Uterus (tissue), 4 donors: ENCODE results near the gene CPOX. TPM values are rescaled to one million over a fixed set of nuclear protein-coding genes. Genes with fewer than 3 reads are reported as not detected.

Experiments used
- DNase-seq, 2 donors: peaks; one replicate each; pipeline ENCODE4 v3.0.0-alpha.2; 2019 to 2020
- H3K27ac ChIP-seq, 2 donors: fragments of 200-600 bp; sonication (generic); 1 replicate in 1 of 2; 2 replicates in 1 of 2; pipeline ENCODE4 v1.5.1; 2016 to 2018
- H3K27me3 ChIP-seq, 2 donors: fragments of 200-600 bp; sonication (generic); one replicate each; pipeline ENCODE4 v1.5.1; 2018 to 2019; ENCODE audit warnings: control low read depth in 1 of 2
- H3K36me3 ChIP-seq, 2 donors: fragments of 200-600 bp; sonication (generic); one replicate each; pipeline ENCODE4 v1.5.1; 2019; ENCODE audit warnings: control low read depth in 1 of 2
- H3K4me1 ChIP-seq, 2 donors: fragments of 200-600 bp; sonication (generic); one replicate each; pipeline ENCODE4 v1.5.1; 2018 to 2019; ENCODE audit warnings: control low read depth in 1 of 2
- H3K4me3 ChIP-seq, 2 donors: fragments of 200-600 bp; sonication (generic); 1 replicate in 1 of 2; 2 replicates in 1 of 2; pipeline ENCODE4 v1.5.1; 2018 to 2019; ENCODE audit warnings: mild to moderate bottlenecking in 1 of 2
- H3K9me3 ChIP-seq, 2 donors: fragments of 200-600 bp; sonication (generic); one replicate each; pipeline ENCODE4 v1.5.1; 2019; ENCODE audit warnings: control low read depth in 1 of 2
- POLR2A ChIP-seq, 2 donors: fragments of 450-650 bp; IDR thresholded peaks; one replicate each; pipeline ENCODE4 v1.6.1; 2016; ENCODE audit warnings: antibody characterized with exemption in 2 of 2, mild to moderate bottlenecking in 1 of 2, moderate library complexity in 1 of 2
- intact Hi-C: fragments of 100-400 bp; cut with DNase I; formaldehyde crosslinking; loops from one replicate; pipeline ENCODE4 v1.15.1; 2023; ENCODE audit warnings: low total_unique reads
- total RNA-seq, 4 donors: library from RNA; depleted of rRNA in 3 of 4; stranded (reverse); fragments of >200 nt in 3 of 4; gene quantifications; one replicate each; pipeline versions ENCODE4 v1.1.0 to v1.2.4, GENCODE V29; 2014 to 2023
- TF ChIP-seq, protein P1 (sequence below), 4 experiments: fragments of 200-600 bp in 2 of 4; fragments of 450-650 bp in 2 of 4; sonication (generic) in 2 of 4; IDR thresholded peaks; one replicate each; pipeline ENCODE4 v1.5.1; 2016 to 2019; ENCODE audit warnings: antibody characterized with exemption in 4 of 4, mild to moderate bottlenecking in 2 of 4, moderate library complexity in 1 of 4
- donor health status: DM: yes; HTN: yes; CAD: no.

Gene CPOX
- total RNA-seq, 4 donors from 2014 or later: 2.8 to 30.5 (median 17.7) TPM

DNA sequence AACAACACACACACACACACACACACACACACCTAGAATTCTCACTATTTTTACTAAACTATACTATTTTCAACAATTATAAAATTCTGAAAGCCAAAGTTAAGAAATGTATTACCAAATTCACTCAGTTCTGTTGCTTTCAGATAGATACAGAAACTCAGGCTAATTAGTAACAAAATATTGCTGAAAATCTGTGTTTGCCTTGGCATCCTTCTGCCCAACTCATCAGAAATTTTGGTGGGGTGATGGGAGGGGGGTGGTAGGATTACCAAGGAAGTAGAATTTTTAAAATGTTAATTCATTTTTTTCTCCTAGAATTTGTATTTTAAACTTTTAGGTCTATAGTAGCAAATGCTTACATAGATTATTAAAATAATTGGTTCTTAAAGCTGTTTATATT is 2.7 kb upstream of the CPOX start:
- intact Hi-C loops: no loop called here
- TF ChIP-seq, protein P1, sequence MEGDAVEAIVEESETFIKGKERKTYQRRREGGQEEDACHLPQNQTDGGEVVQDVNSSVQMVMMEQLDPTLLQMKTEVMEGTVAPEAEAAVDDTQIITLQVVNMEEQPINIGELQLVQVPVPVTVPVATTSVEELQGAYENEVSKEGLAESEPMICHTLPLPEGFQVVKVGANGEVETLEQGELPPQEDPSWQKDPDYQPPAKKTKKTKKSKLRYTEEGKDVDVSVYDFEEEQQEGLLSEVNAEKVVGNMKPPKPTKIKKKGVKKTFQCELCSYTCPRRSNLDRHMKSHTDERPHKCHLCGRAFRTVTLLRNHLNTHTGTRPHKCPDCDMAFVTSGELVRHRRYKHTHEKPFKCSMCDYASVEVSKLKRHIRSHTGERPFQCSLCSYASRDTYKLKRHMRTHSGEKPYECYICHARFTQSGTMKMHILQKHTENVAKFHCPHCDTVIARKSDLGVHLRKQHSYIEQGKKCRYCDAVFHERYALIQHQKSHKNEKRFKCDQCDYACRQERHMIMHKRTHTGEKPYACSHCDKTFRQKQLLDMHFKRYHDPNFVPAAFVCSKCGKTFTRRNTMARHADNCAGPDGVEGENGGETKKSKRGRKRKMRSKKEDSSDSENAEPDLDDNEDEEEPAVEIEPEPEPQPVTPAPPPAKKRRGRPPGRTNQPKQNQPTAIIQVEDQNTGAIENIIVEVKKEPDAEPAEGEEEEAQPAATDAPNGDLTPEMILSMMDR (IDR thresholded peaks at IDR 0.05): no peak
- no peak for TF ChIP-seq POLR2A (IDR thresholded peaks at IDR 0.05)
- no peak for DNase-seq
- Histone ChIP-seq H3K27me3 (no peaks in the 10 kb centered on the region), H3K36me3 (no peaks in the 10 kb centered on the region), H3K4me3 (no peak overlapping the region), H3K27ac (no peak overlapping the region), H3K4me1 (no peaks in the 10 kb centered on the region), H3K9me3 (no peaks in the 10 kb centered on the region)

DNA sequence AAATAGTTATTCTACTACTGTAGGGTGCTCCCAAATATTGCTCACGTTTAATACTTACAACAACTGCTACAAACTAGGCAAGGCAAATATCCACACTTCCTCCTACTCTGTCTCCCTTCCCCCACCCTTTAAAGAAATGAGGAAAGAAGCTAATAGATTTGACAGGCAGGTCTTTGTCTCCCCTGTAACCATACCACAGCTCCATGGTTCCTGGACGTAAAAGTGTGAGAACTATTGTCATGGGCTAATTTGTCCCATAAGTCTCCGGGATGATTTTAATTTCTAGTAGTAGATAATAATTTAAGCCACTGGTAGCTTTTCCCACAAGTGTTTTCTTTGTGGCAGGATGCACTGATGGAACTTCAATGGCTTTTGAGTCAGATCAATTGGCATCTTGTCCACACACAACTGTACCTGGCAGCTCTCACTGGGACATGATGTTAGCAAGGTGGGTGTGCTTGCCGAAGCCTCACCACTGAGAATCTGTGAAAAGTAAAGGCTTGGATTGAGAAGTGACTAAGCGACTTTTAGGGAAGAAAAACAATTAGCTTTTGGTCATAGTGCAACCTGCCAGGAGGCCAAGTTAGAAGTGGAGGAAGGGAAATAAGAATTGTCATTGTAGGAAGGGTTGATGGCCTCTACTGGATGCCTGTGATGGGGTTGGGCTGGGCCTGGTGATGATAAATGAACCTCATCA is 1.4 kb upstream of the CPOX start:
- no peak for DNase-seq
- intact Hi-C loops: no loop called here
- Histone ChIP-seq H3K4me1 (no peaks in the 10 kb centered on the region), H3K27ac (no peak overlapping the region), H3K36me3 (no peaks in the 10 kb centered on the region), H3K9me3 (no peaks in the 10 kb centered on the region), H3K27me3 (no peaks in the 10 kb centered on the region), H3K4me3 (no peak overlapping the region)
- TF ChIP-seq, protein P1 (IDR thresholded peaks at IDR 0.05): no peak
- no peak for TF ChIP-seq POLR2A (IDR thresholded peaks at IDR 0.05)

GRCh38 chr3:98592345-98592935 is 971 bp downstream of the CPOX start:
- intact Hi-C loops: no loop called here
- H3K27ac ChIP-seq: peak overlapping the region; percentile 75 to 87
- H3K9me3 ChIP-seq: no peaks in the 10 kb centered on the region
- no peaks in the 10 kb centered on the region for H3K27me3 ChIP-seq
- H3K36me3 ChIP-seq: no peaks in the 10 kb centered on the region
- H3K4me3 ChIP-seq: peak overlapping the region; percentile 50 to 76
- DNase-seq: no peak
- TF ChIP-seq POLR2A (IDR thresholded peaks at IDR 0.05): no peak
- TF ChIP-seq, protein P1 (IDR thresholded peaks at IDR 0.05): no peak
- no peaks in the 10 kb centered on the region for H3K4me1 ChIP-seq

GRCh38 chr3:98589331-98590036 is 3.9 kb downstream of the CPOX start:
- intact Hi-C loops: no loop called here
- DNase-seq: no peak
- Histone ChIP-seq H3K36me3 (no peaks in the 10 kb centered on the region), H3K27ac (no peak overlapping the region), H3K9me3 (no peaks in the 10 kb centered on the region), H3K4me3 (no peak overlapping the region), H3K4me1 (no peaks in the 10 kb centered on the region), H3K27me3 (no peaks in the 10 kb centered on the region)
- TF ChIP-seq, protein P1 (IDR thresholded peaks at IDR 0.05): no peak
- TF ChIP-seq POLR2A (IDR thresholded peaks at IDR 0.05): no peak

- H3K4me1 ChIP-seq: no peaks in the 10 kb centered on the region
- H3K27ac ChIP-seq: no peak overlapping the region
- no peak for DNase-seq
- TF ChIP-seq, protein P1 (IDR thresholded peaks at IDR 0.05): no peak
- TF ChIP-seq POLR2A (IDR thresholded peaks at IDR 0.05): no peak
- intact Hi-C loops: no loop called here
- H3K27me3 ChIP-seq: no peaks in the 10 kb centered on the region
- H3K36me3 ChIP-seq: no peaks in the 10 kb centered on the region
- H3K9me3 ChIP-seq: no peaks in the 10 kb centered on the region
- no peak overlapping the region for H3K4me3 ChIP-seq
These were observed 5.3 kb downstream of the CPOX start for GRCh38 chr3:98588065-98588464.
